ENCODE results near the gene BBOF1.

- TF ChIP-seq POLR2A (IDR thresholded peaks at IDR 0.05; ENCODE audit: low read depth, low read length) = no peak
- no peak for TF ChIP-seq POLR2AphosphoS5 (IDR thresholded peaks at IDR 0.05; ENCODE audit: low read depth, low read length)
Observed at GRCh38 chr14:74085828-74086227, 66.7 kb downstream of the BBOF1 start.
